HEK293 (cell line): Measurements from ENCODE around the gene UCKL1.

Experiments
- GLI4 ChIP-seq: fragments of 450-650 bp; formaldehyde crosslinking; IDR thresholded peaks from 2 replicates; pipeline ENCODE4 v1.5.1; 2016; ENCODE audit warnings: missing biosample characterization, missing genetic modification characterization
- KLF17 ChIP-seq: fragments of 450-650 bp; formaldehyde crosslinking; IDR thresholded peaks from 2 replicates; pipeline ENCODE4 v1.5.1; 2016; ENCODE audit warnings: missing biosample characterization, missing genetic modification characterization
- OVOL3 ChIP-seq: fragments of 450-650 bp; formaldehyde crosslinking; IDR thresholded peaks from 2 replicates; pipeline ENCODE4 v1.5.1; 2016; ENCODE audit warnings: missing biosample characterization, missing genetic modification characterization
- PRDM6 ChIP-seq: fragments of 450-650 bp; formaldehyde crosslinking; IDR thresholded peaks from 2 replicates; pipeline ENCODE4 v1.5.1; 2017; ENCODE audit warnings: missing biosample characterization, missing genetic modification characterization
- REPIN1 ChIP-seq: fragments of 450-650 bp; formaldehyde crosslinking; IDR thresholded peaks from 2 replicates; pipeline ENCODE4 v1.5.1; 2017; ENCODE audit warnings: missing biosample characterization, missing genetic modification characterization, low read depth
- SCRT2 ChIP-seq: fragments of 450-650 bp; formaldehyde crosslinking; IDR thresholded peaks from 2 replicates; pipeline ENCODE4 v1.5.1; 2016; ENCODE audit warnings: missing biosample characterization, missing genetic modification characterization
- SETDB1 ChIP-seq: IDR thresholded peaks from one replicate; pipeline ENCODE4 v1.6.1; 2017; ENCODE audit warnings: mild to moderate bottlenecking, low read length, moderate library complexity, mixed read lengths; ENCODE audit not compliant: insufficient read length
- ZBTB17 ChIP-seq: fragments of 450-650 bp; formaldehyde crosslinking; IDR thresholded peaks from 2 replicates; pipeline ENCODE4 v1.5.1; 2016; ENCODE audit warnings: missing biosample characterization, missing genetic modification characterization
- ZEB2 ChIP-seq: fragments of 450-650 bp; formaldehyde crosslinking; IDR thresholded peaks from 2 replicates; pipeline ENCODE4 v1.5.1; 2016; ENCODE audit warnings: missing biosample characterization, missing genetic modification characterization
- ZFP37 ChIP-seq: fragments of 450-650 bp; formaldehyde crosslinking; IDR thresholded peaks from 2 replicates; pipeline ENCODE4 v1.5.1; 2016; ENCODE audit warnings: missing biosample characterization, missing genetic modification characterization
- ZNF121 ChIP-seq: fragments of 450-650 bp; formaldehyde crosslinking; IDR thresholded peaks from 2 replicates; pipeline ENCODE4 v1.5.1; 2016; ENCODE audit warnings: missing biosample characterization, missing genetic modification characterization
- ZNF133 ChIP-seq: fragments of 450-650 bp; formaldehyde crosslinking; IDR thresholded peaks from 2 replicates; pipeline ENCODE4 v1.5.1; 2016; ENCODE audit warnings: missing biosample characterization, missing genetic modification characterization
- ZNF18 ChIP-seq: fragments of 450-650 bp; formaldehyde crosslinking; IDR thresholded peaks from 2 replicates; pipeline ENCODE4 v1.5.1; 2016; ENCODE audit warnings: missing biosample characterization, missing genetic modification characterization
- ZNF184 ChIP-seq: fragments of 450-650 bp; IDR thresholded peaks from 2 replicates; pipeline ENCODE4 v1.5.1; 2018; ENCODE audit warnings: missing biosample characterization, mild to moderate bottlenecking, missing genetic modification characterization
- ZNF214 ChIP-seq: fragments of 450-650 bp; formaldehyde crosslinking; IDR thresholded peaks from 2 replicates; pipeline ENCODE4 v1.5.1; 2017; ENCODE audit warnings: missing biosample characterization, mild to moderate bottlenecking, missing genetic modification characterization, borderline replicate concordance
- ZNF221 ChIP-seq: fragments of 450-650 bp; formaldehyde crosslinking; IDR thresholded peaks from 2 replicates; pipeline ENCODE4 v1.5.1; 2017; ENCODE audit warnings: missing biosample characterization, missing genetic modification characterization, borderline replicate concordance
- ZNF239 ChIP-seq: fragments of 450-650 bp; formaldehyde crosslinking; IDR thresholded peaks from 2 replicates; pipeline ENCODE4 v1.5.1; 2016; ENCODE audit warnings: missing biosample characterization, missing genetic modification characterization
- ZNF24 ChIP-seq: fragments of 450-650 bp; formaldehyde crosslinking; IDR thresholded peaks from 2 replicates; pipeline ENCODE4 v1.5.1; 2016; ENCODE audit warnings: missing biosample characterization, missing genetic modification characterization
- ZNF248 ChIP-seq: fragments of 450-650 bp; formaldehyde crosslinking; IDR thresholded peaks from 2 replicates; pipeline ENCODE4 v1.5.1; 2017; ENCODE audit warnings: missing biosample characterization, missing genetic modification characterization
- ZNF26 ChIP-seq: fragments of 450-650 bp; formaldehyde crosslinking; IDR thresholded peaks from 2 replicates; pipeline ENCODE4 v1.5.1; 2016; ENCODE audit warnings: missing biosample characterization, missing genetic modification characterization
- ZNF302 ChIP-seq: fragments of 450-650 bp; formaldehyde crosslinking; IDR thresholded peaks from 2 replicates; pipeline ENCODE4 v1.5.1; 2016; ENCODE audit warnings: missing biosample characterization, missing genetic modification characterization, low read depth
- ZNF398 ChIP-seq: fragments of 450-650 bp; formaldehyde crosslinking; IDR thresholded peaks from 2 replicates; pipeline ENCODE4 v1.5.1; 2017; ENCODE audit warnings: missing biosample characterization, missing genetic modification characterization
- ZNF426 ChIP-seq: fragments of 450-650 bp; formaldehyde crosslinking; IDR thresholded peaks from 2 replicates; pipeline ENCODE4 v1.5.1; 2017; ENCODE audit warnings: missing biosample characterization, missing genetic modification characterization, mild to moderate bottlenecking, inconsistent platforms, moderate library complexity
- ZNF473 ChIP-seq: fragments of 450-650 bp; formaldehyde crosslinking; IDR thresholded peaks from 2 replicates; pipeline ENCODE4 v1.5.1; 2017; ENCODE audit warnings: missing biosample characterization, missing genetic modification characterization
- ZNF561 ChIP-seq: fragments of 450-650 bp; IDR thresholded peaks from 2 replicates; pipeline ENCODE4 v1.5.1; 2018; ENCODE audit warnings: missing biosample characterization, missing genetic modification characterization, borderline replicate concordance
- ZNF585B ChIP-seq: fragments of 450-650 bp; formaldehyde crosslinking; IDR thresholded peaks from 2 replicates; pipeline ENCODE4 v1.5.1; 2016; ENCODE audit warnings: missing biosample characterization, missing genetic modification characterization
- ZNF639 ChIP-seq: fragments of 450-650 bp; formaldehyde crosslinking; IDR thresholded peaks from 2 replicates; pipeline ENCODE4 v1.5.1; 2016; ENCODE audit warnings: missing biosample characterization, missing genetic modification characterization
- ZNF776 ChIP-seq: fragments of 450-650 bp; formaldehyde crosslinking; IDR thresholded peaks from 2 replicates; pipeline ENCODE4 v1.5.0; 2017; ENCODE audit warnings: missing biosample characterization, missing genetic modification characterization, borderline replicate concordance
- ZSCAN30 ChIP-seq: fragments of 450-650 bp; IDR thresholded peaks from 2 replicates; pipeline ENCODE4 v1.5.1; 2018; ENCODE audit warnings: missing biosample characterization, mild to moderate bottlenecking, missing genetic modification characterization, moderate library complexity

UCKL1 gene

GRCh38 chr20:63973636-63974401 is 17.6 kb upstream of the UCKL1 start (continued):
- TF ChIP-seq ZNF221 (no peak), ZNF24 (tag by site-specific recombination) (peak; percentile 34; the same call in 1 of the 2 replicates), ZNF26 (no peak), ZNF214 (tag by site-specific recombination) (no peak), ZNF302 (tag by site-specific recombination) (no peak), ZNF133 (no peak), ZNF585B (tag by site-specific recombination) (no peak), ZNF239 (no peak), GLI4 (tag by site-specific recombination) (no peak), ZFP37 (tag by site-specific recombination) (no peak), OVOL3 (tag by site-specific recombination) (no peak), ZNF248 (tag by site-specific recombination) (no peak), ZNF121 (tag by site-specific recombination) (peak; percentile 47; the same call in 1 of the 2 replicates), PRDM6 (tag by site-specific recombination) (no peak), ZBTB17 (tag by site-specific recombination) (0 out of 2 replicates have a peak, but pooled peaks have one; percentile 19), REPIN1 (tag by site-specific recombination) (no peak), ZNF639 (tag by site-specific recombination) (0 out of 2 replicates have a peak, but pooled peaks have one; percentile 41), KLF17 (tag by site-specific recombination) (no peak; the same call in 1 of the 2 replicates), ZEB2 (tag by site-specific recombination) (peak; percentile 76; the same call in 1 of the 2 replicates), ZNF473 (no peak), ZNF398 (tag by site-specific recombination) (no peak), ZSCAN30 (tag by site-specific recombination) (0 out of 2 replicates have a peak, but pooled peaks have one; percentile 54), ZNF776 (tag by site-specific recombination) (no peak), ZNF561 (tag by site-specific recombination) (peak; percentile 92), SETDB1 (no peak), ZNF18 (tag by site-specific recombination) (no peak), ZNF184 (tag by site-specific recombination) (no peak), SCRT2 (tag by site-specific recombination) (no peak; the same call in 1 of the 2 replicates), ZNF426 (tag by site-specific recombination) (no peak)
